ENCODE measurements around the gene AQP7.

- TF ChIP-seq, protein P1, sequence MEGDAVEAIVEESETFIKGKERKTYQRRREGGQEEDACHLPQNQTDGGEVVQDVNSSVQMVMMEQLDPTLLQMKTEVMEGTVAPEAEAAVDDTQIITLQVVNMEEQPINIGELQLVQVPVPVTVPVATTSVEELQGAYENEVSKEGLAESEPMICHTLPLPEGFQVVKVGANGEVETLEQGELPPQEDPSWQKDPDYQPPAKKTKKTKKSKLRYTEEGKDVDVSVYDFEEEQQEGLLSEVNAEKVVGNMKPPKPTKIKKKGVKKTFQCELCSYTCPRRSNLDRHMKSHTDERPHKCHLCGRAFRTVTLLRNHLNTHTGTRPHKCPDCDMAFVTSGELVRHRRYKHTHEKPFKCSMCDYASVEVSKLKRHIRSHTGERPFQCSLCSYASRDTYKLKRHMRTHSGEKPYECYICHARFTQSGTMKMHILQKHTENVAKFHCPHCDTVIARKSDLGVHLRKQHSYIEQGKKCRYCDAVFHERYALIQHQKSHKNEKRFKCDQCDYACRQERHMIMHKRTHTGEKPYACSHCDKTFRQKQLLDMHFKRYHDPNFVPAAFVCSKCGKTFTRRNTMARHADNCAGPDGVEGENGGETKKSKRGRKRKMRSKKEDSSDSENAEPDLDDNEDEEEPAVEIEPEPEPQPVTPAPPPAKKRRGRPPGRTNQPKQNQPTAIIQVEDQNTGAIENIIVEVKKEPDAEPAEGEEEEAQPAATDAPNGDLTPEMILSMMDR (tag by site-specific recombination; IDR thresholded peaks at IDR 0.05), result no peak
- TF ChIP-seq ZNF274 (IDR thresholded peaks at IDR 0.05; ENCODE audit: low read length) (no peak), ZNF274 (tag by site-specific recombination; IDR thresholded peaks at IDR 0.05; ENCODE audit: borderline replicate concordance) (no peak), ZNF423 (tag by site-specific recombination; IDR thresholded peaks at IDR 0.05) (no peak)
- TF ChIP-seq, protein P2, sequence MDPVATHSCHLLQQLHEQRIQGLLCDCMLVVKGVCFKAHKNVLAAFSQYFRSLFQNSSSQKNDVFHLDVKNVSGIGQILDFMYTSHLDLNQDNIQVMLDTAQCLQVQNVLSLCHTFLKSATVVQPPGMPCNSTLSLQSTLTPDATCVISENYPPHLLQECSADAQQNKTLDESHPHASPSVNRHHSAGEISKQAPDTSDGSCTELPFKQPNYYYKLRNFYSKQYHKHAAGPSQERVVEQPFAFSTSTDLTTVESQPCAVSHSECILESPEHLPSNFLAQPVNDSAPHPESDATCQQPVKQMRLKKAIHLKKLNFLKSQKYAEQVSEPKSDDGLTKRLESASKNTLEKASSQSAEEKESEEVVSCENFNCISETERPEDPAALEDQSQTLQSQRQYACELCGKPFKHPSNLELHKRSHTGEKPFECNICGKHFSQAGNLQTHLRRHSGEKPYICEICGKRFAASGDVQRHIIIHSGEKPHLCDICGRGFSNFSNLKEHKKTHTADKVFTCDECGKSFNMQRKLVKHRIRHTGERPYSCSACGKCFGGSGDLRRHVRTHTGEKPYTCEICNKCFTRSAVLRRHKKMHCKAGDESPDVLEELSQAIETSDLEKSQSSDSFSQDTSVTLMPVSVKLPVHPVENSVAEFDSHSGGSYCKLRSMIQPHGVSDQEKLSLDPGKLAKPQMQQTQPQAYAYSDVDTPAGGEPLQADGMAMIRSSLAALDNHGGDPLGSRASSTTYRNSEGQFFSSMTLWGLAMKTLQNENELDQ (tag by site-specific recombination; IDR thresholded peaks at IDR 0.05; ENCODE audit: low read depth), result no peak
These were observed 17.4 kb upstream of the AQP7 start for GRCh38 chr9:33419708-33420303.

All from HEK293 (cell line).